GM10248 (cell line): ENCODE measurements around the gene EFCAB6.

Experiments
- CTCF ChIA-PET: fragments of 300-600 bp; sonication (Branson Sonifier 250); formaldehyde crosslinking; extraction: SDS; loops from one replicate; lab custom pipeline; 2021; ENCODE audit warnings: antibody characterized with exemption; lab: Yijun Ruan, JAX
- POLR2A ChIA-PET: fragments of 350-650 bp; sonication (Branson Sonifier 250); formaldehyde crosslinking; extraction: SDS; loops from one replicate; lab custom pipeline; 2020; ENCODE audit warnings: antibody characterized with exemption; lab: Yijun Ruan, JAX
- DNase-seq: peaks from one replicate; pipeline ENCODE4 v3.0.0; 2012; ENCODE audit errors: extremely low spot score
- TF ChIP-seq, protein P1 (sequence below): IDR thresholded peaks from 2 replicates; pipeline ENCODE4 v1.5.1; 2012; ENCODE audit warnings: mild to moderate bottlenecking, low read depth; ENCODE audit errors: extremely low read depth, missing control alignments, control extremely low read depth

The EFCAB6 gene

GRCh38 chr22:43737150-43737828 lies 74.8 kb downstream of the EFCAB6 start:
- POLR2A ChIA-PET, result no interaction called here
- no peak for DNase-seq
- TF ChIP-seq, protein P1, sequence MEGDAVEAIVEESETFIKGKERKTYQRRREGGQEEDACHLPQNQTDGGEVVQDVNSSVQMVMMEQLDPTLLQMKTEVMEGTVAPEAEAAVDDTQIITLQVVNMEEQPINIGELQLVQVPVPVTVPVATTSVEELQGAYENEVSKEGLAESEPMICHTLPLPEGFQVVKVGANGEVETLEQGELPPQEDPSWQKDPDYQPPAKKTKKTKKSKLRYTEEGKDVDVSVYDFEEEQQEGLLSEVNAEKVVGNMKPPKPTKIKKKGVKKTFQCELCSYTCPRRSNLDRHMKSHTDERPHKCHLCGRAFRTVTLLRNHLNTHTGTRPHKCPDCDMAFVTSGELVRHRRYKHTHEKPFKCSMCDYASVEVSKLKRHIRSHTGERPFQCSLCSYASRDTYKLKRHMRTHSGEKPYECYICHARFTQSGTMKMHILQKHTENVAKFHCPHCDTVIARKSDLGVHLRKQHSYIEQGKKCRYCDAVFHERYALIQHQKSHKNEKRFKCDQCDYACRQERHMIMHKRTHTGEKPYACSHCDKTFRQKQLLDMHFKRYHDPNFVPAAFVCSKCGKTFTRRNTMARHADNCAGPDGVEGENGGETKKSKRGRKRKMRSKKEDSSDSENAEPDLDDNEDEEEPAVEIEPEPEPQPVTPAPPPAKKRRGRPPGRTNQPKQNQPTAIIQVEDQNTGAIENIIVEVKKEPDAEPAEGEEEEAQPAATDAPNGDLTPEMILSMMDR, result no peak
- CTCF ChIA-PET, result no interaction called here

GRCh38 chr22:43736651-43737050 lies 75.5 kb downstream of the EFCAB6 start:
- POLR2A ChIA-PET, result no interaction called here
- CTCF ChIA-PET, result no interaction called here
- TF ChIP-seq, protein P1, result no peak
- no peak for DNase-seq

GRCh38 chr22:43734370-43735150 lies 77.5 kb downstream of the EFCAB6 start:
- no peak for DNase-seq
- ChIA-PET POLR2A (no interaction called here), CTCF (no interaction called here)
- TF ChIP-seq, protein P1, result no peak

- TF ChIP-seq, protein P1, result no peak
Observed at GRCh38 chr22:43733138-43733537, 79.0 kb downstream of the EFCAB6 start.

GRCh38 chr22:43731988-43732387 lies 80.1 kb downstream of the EFCAB6 start:
- no peak for DNase-seq
- TF ChIP-seq, protein P1, result no peak
- ChIA-PET POLR2A (no interaction called here), CTCF (interaction anchor here (0.9 to 1.1 kb wide), 2 partner anchors 9 to 19 kb away, joined by 3 read pairs; no protein-coding TSS in a partner anchor)

More at GRCh38 chr22:43733138-43733537, 79.0 kb downstream of the EFCAB6 start:
- CTCF ChIA-PET, result no interaction called here
- POLR2A ChIA-PET, result no interaction called here
- no peak for DNase-seq

- ChIA-PET CTCF (no interaction called here), POLR2A (no interaction called here)
- DNase-seq, result no peak
- TF ChIP-seq, protein P1, result no peak
Observed at GRCh38 chr22:43726964-43727543, 85.1 kb downstream of the EFCAB6 start.
